Neural cell (in vitro differentiated cells): ENCODE measurements around the gene RABGAP1L.

ENCODE experiments used
- EP300 ChIP-seq: fragments of 450-650 bp; conservative IDR thresholded peaks from 2 replicates; pipeline ENCODE4 v1.6.1; 2014; ENCODE audit warnings: antibody characterized with exemption, mild to moderate bottlenecking, moderate library complexity; ENCODE audit not compliant: poor library complexity, severe bottlenecking
- EZH2 ChIP-seq: fragments of 200-600, 300-800 bp; shearing (Covaris generic), sonication (generic); IDR thresholded peaks from 2 replicates; pipeline ENCODE4 v1.6.1; 2014; ENCODE audit warnings: antibody characterized with exemption, low read length, borderline replicate concordance, mild to moderate bottlenecking; ENCODE audit not compliant: insufficient read depth, poor library complexity, severe bottlenecking
- MXI1 ChIP-seq: fragments of 450-650 bp; conservative IDR thresholded peaks from 2 replicates; pipeline ENCODE4 v1.6.1; 2014; ENCODE audit warnings: antibody characterized with exemption, mild to moderate bottlenecking; ENCODE audit not compliant: poor library complexity, severe bottlenecking
- POLR2AphosphoS5 ChIP-seq: IDR thresholded peaks from 2 replicates; pipeline ENCODE4 v1.6.1; 2012
- RAD21 ChIP-seq: fragments of 450-650 bp; conservative IDR thresholded peaks from 2 replicates; pipeline ENCODE4 v1.6.1; 2014; ENCODE audit warnings: antibody characterized with exemption, mild to moderate bottlenecking, moderate library complexity
- SMC3 ChIP-seq: fragments of 450-650 bp; conservative IDR thresholded peaks from 2 replicates; pipeline ENCODE4 v1.6.1; 2014; ENCODE audit warnings: antibody characterized with exemption, mild to moderate bottlenecking, moderate library complexity; ENCODE audit not compliant: poor library complexity
- TAF1 ChIP-seq: IDR thresholded peaks from 2 replicates; pipeline ENCODE4 v1.6.1; 2012; ENCODE audit warnings: low read depth
- TF ChIP-seq, protein P1 (sequence below): fragments of 450-650 bp; IDR thresholded peaks from 2 replicates; pipeline ENCODE4 v1.5.1; 2014; ENCODE audit warnings: antibody characterized with exemption, mild to moderate bottlenecking, moderate library complexity; ENCODE audit not compliant: poor library complexity, severe bottlenecking
- TF ChIP-seq, protein P2 (sequence below): IDR thresholded peaks from 2 replicates; pipeline ENCODE4 v1.6.1; 2012; ENCODE audit warnings: borderline replicate concordance

GRCh38 chr1:174519844-174520243, 360.5 kb downstream of the RABGAP1L start:
- TF ChIP-seq, protein P1, sequence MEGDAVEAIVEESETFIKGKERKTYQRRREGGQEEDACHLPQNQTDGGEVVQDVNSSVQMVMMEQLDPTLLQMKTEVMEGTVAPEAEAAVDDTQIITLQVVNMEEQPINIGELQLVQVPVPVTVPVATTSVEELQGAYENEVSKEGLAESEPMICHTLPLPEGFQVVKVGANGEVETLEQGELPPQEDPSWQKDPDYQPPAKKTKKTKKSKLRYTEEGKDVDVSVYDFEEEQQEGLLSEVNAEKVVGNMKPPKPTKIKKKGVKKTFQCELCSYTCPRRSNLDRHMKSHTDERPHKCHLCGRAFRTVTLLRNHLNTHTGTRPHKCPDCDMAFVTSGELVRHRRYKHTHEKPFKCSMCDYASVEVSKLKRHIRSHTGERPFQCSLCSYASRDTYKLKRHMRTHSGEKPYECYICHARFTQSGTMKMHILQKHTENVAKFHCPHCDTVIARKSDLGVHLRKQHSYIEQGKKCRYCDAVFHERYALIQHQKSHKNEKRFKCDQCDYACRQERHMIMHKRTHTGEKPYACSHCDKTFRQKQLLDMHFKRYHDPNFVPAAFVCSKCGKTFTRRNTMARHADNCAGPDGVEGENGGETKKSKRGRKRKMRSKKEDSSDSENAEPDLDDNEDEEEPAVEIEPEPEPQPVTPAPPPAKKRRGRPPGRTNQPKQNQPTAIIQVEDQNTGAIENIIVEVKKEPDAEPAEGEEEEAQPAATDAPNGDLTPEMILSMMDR: no peak
- TF ChIP-seq, protein P2, sequence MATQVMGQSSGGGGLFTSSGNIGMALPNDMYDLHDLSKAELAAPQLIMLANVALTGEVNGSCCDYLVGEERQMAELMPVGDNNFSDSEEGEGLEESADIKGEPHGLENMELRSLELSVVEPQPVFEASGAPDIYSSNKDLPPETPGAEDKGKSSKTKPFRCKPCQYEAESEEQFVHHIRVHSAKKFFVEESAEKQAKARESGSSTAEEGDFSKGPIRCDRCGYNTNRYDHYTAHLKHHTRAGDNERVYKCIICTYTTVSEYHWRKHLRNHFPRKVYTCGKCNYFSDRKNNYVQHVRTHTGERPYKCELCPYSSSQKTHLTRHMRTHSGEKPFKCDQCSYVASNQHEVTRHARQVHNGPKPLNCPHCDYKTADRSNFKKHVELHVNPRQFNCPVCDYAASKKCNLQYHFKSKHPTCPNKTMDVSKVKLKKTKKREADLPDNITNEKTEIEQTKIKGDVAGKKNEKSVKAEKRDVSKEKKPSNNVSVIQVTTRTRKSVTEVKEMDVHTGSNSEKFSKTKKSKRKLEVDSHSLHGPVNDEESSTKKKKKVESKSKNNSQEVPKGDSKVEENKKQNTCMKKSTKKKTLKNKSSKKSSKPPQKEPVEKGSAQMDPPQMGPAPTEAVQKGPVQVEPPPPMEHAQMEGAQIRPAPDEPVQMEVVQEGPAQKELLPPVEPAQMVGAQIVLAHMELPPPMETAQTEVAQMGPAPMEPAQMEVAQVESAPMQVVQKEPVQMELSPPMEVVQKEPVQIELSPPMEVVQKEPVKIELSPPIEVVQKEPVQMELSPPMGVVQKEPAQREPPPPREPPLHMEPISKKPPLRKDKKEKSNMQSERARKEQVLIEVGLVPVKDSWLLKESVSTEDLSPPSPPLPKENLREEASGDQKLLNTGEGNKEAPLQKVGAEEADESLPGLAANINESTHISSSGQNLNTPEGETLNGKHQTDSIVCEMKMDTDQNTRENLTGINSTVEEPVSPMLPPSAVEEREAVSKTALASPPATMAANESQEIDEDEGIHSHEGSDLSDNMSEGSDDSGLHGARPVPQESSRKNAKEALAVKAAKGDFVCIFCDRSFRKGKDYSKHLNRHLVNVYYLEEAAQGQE: no peak
- TF ChIP-seq EZH2: no peak
- TF ChIP-seq POLR2AphosphoS5: no peak
- TF ChIP-seq EP300: no peak
- no peak for TF ChIP-seq MXI1
- no peak for TF ChIP-seq TAF1
- TF ChIP-seq SMC3: no peak
- no peak for TF ChIP-seq RAD21
